Skeletal muscle satellite cell (primary cell): ENCODE results near the gene AXDND1.
"Not testable (repeated sequence)": the region's sequence is repeated elsewhere in the genome, so short reads cannot be mapped to it uniquely, and the experiment has no call there.

Experiments
- H3K27me3 ChIP-seq: 2 replicates; pipeline ENCODE4 v1.7.0; 2013; ENCODE audit warnings: low read length; ENCODE audit not compliant: control insufficient read depth, insufficient read depth
- H3K36me3 ChIP-seq: 2 replicates; pipeline ENCODE4 v1.7.0; 2013; ENCODE audit warnings: mild to moderate bottlenecking, control low read depth, low read length; ENCODE audit not compliant: insufficient read depth
- H3K4me1 ChIP-seq: 2 replicates; pipeline ENCODE4 v1.7.0; 2013; ENCODE audit warnings: low read length; ENCODE audit not compliant: control insufficient read depth, insufficient read depth
- H3K4me2 ChIP-seq: 2 replicates; pipeline ENCODE4 v1.7.0; 2013; ENCODE audit warnings: mild to moderate bottlenecking, low read length
- H3K4me3 ChIP-seq: 2 replicates; pipeline ENCODE4 v1.7.0; 2013; ENCODE audit warnings: low read length
- H3K9ac ChIP-seq: 2 replicates; pipeline ENCODE4 v1.7.0; 2013; ENCODE audit warnings: mild to moderate bottlenecking, low read depth, low read length, moderate library complexity
- H3K9me3 ChIP-seq: replicated peaks from 2 replicates; pipeline ENCODE4 v1.7.0; 2013; ENCODE audit warnings: mild to moderate bottlenecking, control low read depth, low read length

AXDND1 gene

GRCh38 chr1:179437171-179437570, 71.4 kb downstream of the AXDND1 start:
- H3K4me2 ChIP-seq, result no peak overlapping the region
- H3K9me3 ChIP-seq, result no peaks in the 10 kb centered on the region
- H3K27me3 ChIP-seq, result no peaks in the 10 kb centered on the region

GRCh38 chr1:179439646-179440045, 73.9 kb downstream of the AXDND1 start:
- H3K27me3 ChIP-seq, H3K36me3 ChIP-seq, H3K9ac ChIP-seq, H3K4me3 ChIP-seq, H3K4me1 ChIP-seq, H3K9me3 ChIP-seq, H3K4me2 ChIP-seq: not testable (repeated sequence)

More at GRCh38 chr1:179437171-179437570, 71.4 kb downstream of the AXDND1 start:
- Histone ChIP-seq H3K4me1 (no peaks in the 10 kb centered on the region), H3K4me3 (no peak overlapping the region), H3K36me3 (no peaks in the 10 kb centered on the region), H3K9ac (no peak overlapping the region)

GRCh38 chr1:179440301-179440700, 74.5 kb downstream of the AXDND1 start:
- H3K27me3 ChIP-seq, H3K9me3 ChIP-seq, H3K4me2 ChIP-seq: not testable (repeated sequence)

GRCh38 chr1:179440971-179441370, 75.2 kb downstream of the AXDND1 start:
- no peak overlapping the region for H3K4me3 ChIP-seq
- no peaks in the 10 kb centered on the region for H3K27me3 ChIP-seq
- no peaks in the 10 kb centered on the region for H3K4me1 ChIP-seq
- H3K4me2 ChIP-seq, result no peak overlapping the region
- no peak overlapping the region for H3K9ac ChIP-seq
- no peaks in the 10 kb centered on the region for H3K9me3 ChIP-seq
- no peaks in the 10 kb centered on the region for H3K36me3 ChIP-seq

More at GRCh38 chr1:179440301-179440700, 74.5 kb downstream of the AXDND1 start:
- H3K4me1 ChIP-seq, H3K4me3 ChIP-seq, H3K36me3 ChIP-seq, H3K9ac ChIP-seq: not testable (repeated sequence)

- Histone ChIP-seq H3K4me1 (no peaks in the 10 kb centered on the region), H3K27me3 (no peaks in the 10 kb centered on the region), H3K4me2 (no peak overlapping the region), H3K4me3 (no peak overlapping the region), H3K9me3 (no peaks in the 10 kb centered on the region), H3K36me3 (no peaks in the 10 kb centered on the region), H3K9ac (no peak overlapping the region)
Measured at GRCh38 chr1:179441501-179441900, 75.7 kb downstream of the AXDND1 start.

- H3K4me3 ChIP-seq, H3K4me2 ChIP-seq, H3K9me3 ChIP-seq, H3K9ac ChIP-seq, H3K4me1 ChIP-seq, H3K27me3 ChIP-seq, H3K36me3 ChIP-seq: not testable (repeated sequence)
Measured at GRCh38 chr1:179442846-179443245, 77.1 kb downstream of the AXDND1 start.

GRCh38 chr1:179445593-179445992, 79.8 kb downstream of the AXDND1 start:
- Histone ChIP-seq H3K4me1 (no peaks in the 10 kb centered on the region), H3K36me3 (no peaks in the 10 kb centered on the region), H3K9ac (no peak overlapping the region), H3K4me3 (no peak overlapping the region), H3K9me3 (no peaks in the 10 kb centered on the region), H3K27me3 (no peaks in the 10 kb centered on the region), H3K4me2 (no peak overlapping the region)

- no peak overlapping the region for H3K4me3 ChIP-seq
- no peak overlapping the region for H3K4me2 ChIP-seq
- H3K36me3 ChIP-seq, result no peaks in the 10 kb centered on the region
- H3K9ac ChIP-seq, result no peak overlapping the region
- no peaks in the 10 kb centered on the region for H3K9me3 ChIP-seq
- no peaks in the 10 kb centered on the region for H3K4me1 ChIP-seq
- no peaks in the 10 kb centered on the region for H3K27me3 ChIP-seq
Measured at GRCh38 chr1:179447489-179447888, 81.7 kb downstream of the AXDND1 start.

- no peaks in the 10 kb centered on the region for H3K36me3 ChIP-seq
- H3K9ac ChIP-seq, result no peak overlapping the region
- H3K4me3 ChIP-seq, result no peak overlapping the region
- H3K4me1 ChIP-seq, result no peaks in the 10 kb centered on the region
- no peaks in the 10 kb centered on the region for H3K27me3 ChIP-seq
- H3K9me3 ChIP-seq, result no peaks in the 10 kb centered on the region
- H3K4me2 ChIP-seq, result no peak overlapping the region
Measured at GRCh38 chr1:179448437-179449149, 82.8 kb downstream of the AXDND1 start.

GRCh38 chr1:179459606-179460206, 93.9 kb downstream of the AXDND1 start:
- not testable (repeated sequence) for H3K4me2 ChIP-seq, H3K4me3 ChIP-seq, H3K9ac ChIP-seq, H3K9me3 ChIP-seq, H3K4me1 ChIP-seq, H3K27me3 ChIP-seq, H3K36me3 ChIP-seq

- H3K36me3 ChIP-seq, H3K9ac ChIP-seq, H3K9me3 ChIP-seq, H3K4me2 ChIP-seq, H3K4me1 ChIP-seq, H3K27me3 ChIP-seq, H3K4me3 ChIP-seq: not testable (repeated sequence)
Measured at GRCh38 chr1:179465661-179466060, 99.9 kb downstream of the AXDND1 start.

GRCh38 chr1:179474713-179475112, 108.9 kb downstream of the AXDND1 start:
- no peaks in the 10 kb centered on the region for H3K27me3 ChIP-seq

More at GRCh38 chr1:179474713-179475112, 108.9 kb downstream of the AXDND1 start:
- Histone ChIP-seq H3K4me2 (no peak overlapping the region), H3K36me3 (no peaks in the 10 kb centered on the region), H3K4me1 (no peaks in the 10 kb centered on the region), H3K9me3 (no peaks in the 10 kb centered on the region), H3K9ac (no peak overlapping the region), H3K4me3 (no peak overlapping the region)
